HCT116 (cell line): ENCODE results near the gene PLXDC1. TPM values are rescaled to one million over a fixed set of nuclear protein-coding genes. Genes with fewer than 3 reads are reported as not detected.

Experiments used
- ATAC-seq: fragments of 200-7000 bp; cut with Tn5 transposase; 2 replicates; pipeline ENCODE4 v1.9.1; 2020; ENCODE audit warnings: mild to moderate bottlenecking, moderate library complexity
- BruUV-seq: library from RNA; stranded (reverse); fragments of 400-500 nt; replicated peaks from 2 replicates; lab custom pipeline; 2021; lab: Mats Ljungman, UMichigan
- CTCF ChIA-PET: fragments of 300-600 bp; sonication (Branson Sonifier 250); formaldehyde crosslinking; loops from one replicate; lab custom pipeline; 2021; ENCODE audit warnings: antibody characterized with exemption; lab: Charles Lee
- POLR2A ChIA-PET: fragments of 300-600, 350-600 bp; sonication (Branson Sonifier 250); formaldehyde crosslinking; loops from one replicate; lab custom pipeline; 2021; ENCODE audit warnings: antibody characterized with exemption; lab: Charles Lee
- RAD21 ChIA-PET, 2 experiments: fragments of 300-600 bp; sonication (Branson Sonifier 250); formaldehyde crosslinking; loops; one replicate each; lab custom pipeline; 2023; ENCODE audit warnings: low total read pairs in 2 of 2; ENCODE audit not compliant: uncharacterized antibody in 2 of 2, unreplicated experiment in 2 of 2, low non-redundant PET in 1 of 2; lab: Charles Lee
- DNase-seq: peaks from one replicate; pipeline ENCODE4 v3.0.0-alpha.2; 2010; ENCODE audit warnings: low read depth, low spot score
- H2AFZ ChIP-seq: fragments of 200-600 bp; shearing (Covaris generic), sonication (generic); 2 replicates; pipeline ENCODE4 v1.6.1; 2017; ENCODE audit warnings: low read depth, mixed run types, mixed read lengths, antibody characterized with exemption, low read length; ENCODE audit not compliant: poor library complexity, severe bottlenecking
- H3K27ac ChIP-seq: 2 replicates; pipeline ENCODE4 v1.5.1; 2012; ENCODE audit warnings: low read depth, low read length
- H3K27me3 ChIP-seq: fragments of 200-600 bp; sonication (generic); 2 replicates; pipeline ENCODE4 v1.6.1; 2016; ENCODE audit warnings: mixed run types, low read length, mixed read lengths; ENCODE audit not compliant: insufficient read depth
- H3K36me3 ChIP-seq, 2 experiments: fragments of 200-500 bp in 1 of 2; fragments of 200-600 bp in 1 of 2; sonication (Bioruptor generic) in 1 of 2; sonication (generic) in 1 of 2; 2 replicates each; pipeline versions ENCODE4 v1.5.1 to v1.6.1; 2014 to 2016; ENCODE audit warnings: low read length in 2 of 2, inconsistent platforms in 1 of 2, mixed read lengths in 1 of 2, mixed run types in 1 of 2; ENCODE audit not compliant: insufficient read depth in 2 of 2, control insufficient read depth in 1 of 2
- H3K4me1 ChIP-seq, 2 experiments: fragments of 200-600 bp in 1 of 2; sonication (generic) in 1 of 2; 2 replicates each; pipeline versions ENCODE4 v1.5.1 to v1.6.1; 2012 to 2017; ENCODE audit warnings: low read length in 2 of 2, inconsistent platforms in 1 of 2, mild to moderate bottlenecking in 1 of 2, mixed read lengths in 1 of 2, mixed run types in 1 of 2, moderate library complexity in 1 of 2; ENCODE audit not compliant: insufficient read depth in 2 of 2, control insufficient read depth in 1 of 2
- H3K4me2 ChIP-seq: fragments of 200-600 bp; sonication (generic); 2 replicates; pipeline ENCODE4 v1.6.1; 2017; ENCODE audit warnings: mixed run types, low read length, mixed read lengths
- H3K4me3 ChIP-seq, 2 experiments: fragments of 200-600 bp in 1 of 2; sonication (generic) in 1 of 2; replicated peaks in 1 of 2; 2 replicates each; pipeline ENCODE4 v1.5.1; 2011 to 2016; ENCODE audit warnings: low read length in 2 of 2, control low read depth in 1 of 2, low read depth in 1 of 2, mild to moderate bottlenecking in 1 of 2, mixed read lengths in 1 of 2, mixed run types in 1 of 2
- H3K79me2 ChIP-seq: fragments of 200-600 bp; sonication (generic); 2 replicates; pipeline ENCODE4 v1.6.1; 2017; ENCODE audit warnings: mild to moderate bottlenecking, mixed run types, low read length, moderate library complexity, mixed read lengths; ENCODE audit not compliant: insufficient read depth
- H3K9ac ChIP-seq: fragments of 200-600 bp; sonication (generic); 2 replicates; pipeline ENCODE4 v1.6.1; 2016; ENCODE audit warnings: low read length, mixed read lengths
- H3K9me2 ChIP-seq: fragments of 200-600 bp; sonication (generic), shearing (Covaris generic); 2 replicates; pipeline ENCODE4 v1.6.1; 2017; ENCODE audit warnings: mixed run types, mild to moderate bottlenecking, moderate library complexity; ENCODE audit not compliant: insufficient read depth
- H3K9me3 ChIP-seq, 2 experiments: fragments of 200-500 bp in 1 of 2; fragments of 200-600 bp in 1 of 2; sonication (Bioruptor generic) in 1 of 2; sonication (generic) in 1 of 2; 2 replicates each; pipeline ENCODE4 v1.6.1; 2014 to 2017; ENCODE audit warnings: low read length in 2 of 2, mixed read lengths in 2 of 2, inconsistent platforms in 1 of 2, low read depth in 1 of 2, mild to moderate bottlenecking in 1 of 2, mixed run types in 1 of 2, moderate library complexity in 1 of 2; ENCODE audit not compliant: control insufficient read depth in 1 of 2, insufficient read depth in 1 of 2
- H4K20me1 ChIP-seq: fragments of 200-600 bp; sonication (generic), shearing (Covaris generic); 2 replicates; pipeline ENCODE4 v1.6.1; 2017; ENCODE audit warnings: mixed run types, mild to moderate bottlenecking, moderate library complexity; ENCODE audit not compliant: insufficient read depth
- CEBPB ChIP-seq: IDR thresholded peaks from 2 replicates; pipeline ENCODE4 v1.6.1; 2012; ENCODE audit warnings: low read depth
- ELF1 ChIP-seq: IDR thresholded peaks from 2 replicates; pipeline ENCODE4 v1.6.1; 2012; ENCODE audit warnings: low read depth, borderline replicate concordance
- EZH2 ChIP-seq: fragments of 200-600 bp; sonication (generic); IDR thresholded peaks from 2 replicates; pipeline ENCODE4 v1.6.1; 2017; ENCODE audit warnings: antibody characterized with exemption, mixed run types
- TCF7L2 ChIP-seq: IDR thresholded peaks from 2 replicates; pipeline ENCODE4 v1.7.0; 2011; ENCODE audit warnings: borderline replicate concordance, inconsistent platforms; ENCODE audit not compliant: insufficient read depth, insufficient read length; ENCODE audit errors: extremely low read depth
- ZFX ChIP-seq: fragments of 450-650 bp; IDR thresholded peaks from 2 replicates; pipeline ENCODE4 v1.6.1; 2017
- intact Hi-C: fragments of 100-400 bp; cut with micrococcal nuclease; formaldehyde crosslinking; loops from 2 replicates; pipeline ENCODE4 v1.10.0; 2022
- total RNA-seq: library from RNA; stranded (reverse); gene quantifications from one replicate; pipeline ENCODE4 v1.2.1, GENCODE V29; 2021; ENCODE audit not compliant: unreplicated experiment
- TF ChIP-seq, protein P1 (sequence below): IDR thresholded peaks from 2 replicates; pipeline ENCODE4 v1.6.1; 2012
- TF ChIP-seq, protein P2 (sequence below), 3 experiments: fragments of 200-600 bp in 1 of 3; sonication (generic) in 1 of 3; IDR thresholded peaks in 2 of 3; conservative IDR thresholded peaks in 1 of 3; 2 replicates each; pipeline ENCODE4 v1.5.1; 2012 to 2017; ENCODE audit warnings: low read depth in 2 of 3, low read length in 2 of 3, antibody characterized with exemption in 1 of 3, borderline replicate concordance in 1 of 3, control low read depth in 1 of 3, mild to moderate bottlenecking in 1 of 3, mixed read lengths in 1 of 3, mixed run types in 1 of 3, moderate library complexity in 1 of 3; ENCODE audit not compliant: insufficient read depth in 1 of 3

The PLXDC1 gene
- total RNA-seq, 1 experiment from 2014 or later: 1.8 TPM

DNA sequence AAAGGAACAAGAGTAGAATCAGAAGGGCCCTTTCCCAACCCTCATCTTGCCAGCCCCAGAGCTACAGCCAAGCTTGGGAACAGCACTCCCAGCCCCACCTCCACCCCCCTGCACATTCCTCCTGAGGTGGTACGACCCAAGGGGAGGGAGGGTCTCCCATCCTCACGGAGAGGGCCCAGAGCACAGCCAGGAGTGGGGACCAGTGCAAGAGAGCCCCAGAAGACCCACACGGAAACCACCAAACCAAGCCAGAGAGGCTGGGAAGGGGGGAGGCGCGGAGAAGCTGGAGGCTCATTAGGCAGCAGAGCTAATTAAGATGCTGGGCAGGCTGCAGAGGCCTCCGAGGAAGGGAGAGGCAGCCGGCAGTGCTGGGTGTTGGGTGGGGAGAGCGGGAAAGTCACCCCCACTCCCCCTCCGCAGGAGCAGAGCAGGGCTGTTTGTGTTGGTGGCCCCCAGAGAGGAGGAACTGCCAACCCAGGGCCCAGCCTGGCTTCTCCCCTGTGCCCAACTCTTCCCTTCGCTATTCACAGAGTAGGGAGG, 43.6 kb upstream of the PLXDC1 start:
- Histone ChIP-seq H3K27me3 (no peaks in the 10 kb centered on the region), H3K9ac (no peak overlapping the region), H3K9me2 (no peaks in the 10 kb centered on the region), H3K27ac (no peak overlapping the region), H3K79me2 (peaks cover 13% of the 10 kb centered on the region), H3K9me3 (no peaks in the 10 kb centered on the region), H3K4me1 (peaks cover 19 to 35% of the 10 kb centered on the region in 2 experiments), H3K4me2 (no peak overlapping the region), H3K36me3 (peaks cover 4 to 5% of the 10 kb centered on the region in 2 experiments; a peak in 3 of 4 replicates), H3K4me3 (no peak overlapping the region), H2AFZ (no peak overlapping the region), H4K20me1 (no peaks in the 10 kb centered on the region)
- no TSS peak for BruUV-seq
- DNase-seq: no peak
- no peak for ATAC-seq
- ChIA-PET POLR2A (interaction anchor here (1.8 kb wide), 1 partner anchor 30 kb away, joined by 3 read pairs; no protein-coding TSS in a partner anchor), CTCF (interaction anchor here (1.3 to 1.7 kb wide), 3 partner anchors 20 to 41 kb away, joined by 4 to 6 read pairs (median 6); no protein-coding TSS in a partner anchor), RAD21 (no interaction called here)
- TF ChIP-seq, protein P1, sequence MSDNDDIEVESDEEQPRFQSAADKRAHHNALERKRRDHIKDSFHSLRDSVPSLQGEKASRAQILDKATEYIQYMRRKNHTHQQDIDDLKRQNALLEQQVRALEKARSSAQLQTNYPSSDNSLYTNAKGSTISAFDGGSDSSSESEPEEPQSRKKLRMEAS: no peak
- TF ChIP-seq ZFX (no peak), TCF7L2 (no peak), CEBPB (no peak), EZH2 (no peak), ELF1 (no peak)
- intact Hi-C loops: no loop called here

DNA sequence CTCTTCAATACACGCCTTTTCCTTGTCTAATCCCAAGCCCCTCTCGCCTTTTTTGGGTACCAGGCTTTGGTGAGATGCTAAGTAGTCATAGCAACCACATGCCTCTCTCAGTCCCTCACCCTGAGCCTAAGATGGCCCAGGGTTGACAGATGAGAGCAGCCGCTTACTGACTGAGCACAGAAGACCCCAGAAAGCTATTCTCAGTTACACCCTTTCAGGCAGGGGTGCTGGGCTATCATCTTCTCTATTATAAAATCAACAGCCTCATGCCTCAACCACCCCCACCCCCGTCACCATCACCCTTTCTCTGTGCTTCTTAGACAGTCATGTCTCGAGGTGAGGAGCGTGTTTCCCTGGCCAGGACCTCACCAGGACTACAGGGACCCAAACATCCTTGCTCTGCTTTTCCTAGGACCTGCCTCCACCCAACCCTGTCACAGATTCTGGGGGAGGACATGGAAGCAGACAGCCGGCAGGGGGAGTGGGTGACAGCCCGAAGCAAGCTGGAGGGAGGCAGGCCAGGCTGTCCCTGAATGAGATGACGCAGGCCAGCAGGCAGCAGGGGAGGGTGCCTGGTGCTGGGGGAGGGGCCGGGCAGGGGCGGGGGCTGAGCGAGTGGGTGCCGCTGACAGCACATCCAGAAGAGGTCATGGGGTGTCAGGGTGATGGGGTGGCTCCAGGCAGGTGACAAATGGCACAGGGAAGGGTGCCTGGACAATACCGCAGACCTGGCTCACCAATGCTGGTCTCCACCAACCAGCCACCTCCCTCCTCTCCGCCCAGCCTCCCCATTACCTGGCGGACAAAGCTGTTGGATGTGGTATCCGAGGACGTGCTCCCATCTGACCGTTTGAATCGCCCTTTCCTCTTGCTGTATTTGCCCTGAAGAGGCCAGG, 42.9 kb upstream of the PLXDC1 start:
- H3K27ac ChIP-seq: no peak overlapping the region
- RAD21 ChIA-PET: no interaction called here
- H2AFZ ChIP-seq: no peak overlapping the region
- peaks cover 19 to 32% of the 10 kb centered on the region in 2 experiments for H3K4me1 ChIP-seq
- no peaks in the 10 kb centered on the region for H4K20me1 ChIP-seq
- ATAC-seq: no peak
- H3K4me2 ChIP-seq: no peak overlapping the region
- intact Hi-C loops: no loop called here
- peaks cover 4 to 5% of the 10 kb centered on the region in 2 experiments; a peak in 3 of 4 replicates for H3K36me3 ChIP-seq
- H3K4me3 ChIP-seq: no peak overlapping the region
- CTCF ChIA-PET: interaction anchor here (0.8 to 1.7 kb wide), 3 partner anchors 20 to 30 kb away, joined by 3 to 6 read pairs (median 6); no protein-coding TSS in a partner anchor
- H3K9ac ChIP-seq: no peak overlapping the region
- TF ChIP-seq, protein P2, sequence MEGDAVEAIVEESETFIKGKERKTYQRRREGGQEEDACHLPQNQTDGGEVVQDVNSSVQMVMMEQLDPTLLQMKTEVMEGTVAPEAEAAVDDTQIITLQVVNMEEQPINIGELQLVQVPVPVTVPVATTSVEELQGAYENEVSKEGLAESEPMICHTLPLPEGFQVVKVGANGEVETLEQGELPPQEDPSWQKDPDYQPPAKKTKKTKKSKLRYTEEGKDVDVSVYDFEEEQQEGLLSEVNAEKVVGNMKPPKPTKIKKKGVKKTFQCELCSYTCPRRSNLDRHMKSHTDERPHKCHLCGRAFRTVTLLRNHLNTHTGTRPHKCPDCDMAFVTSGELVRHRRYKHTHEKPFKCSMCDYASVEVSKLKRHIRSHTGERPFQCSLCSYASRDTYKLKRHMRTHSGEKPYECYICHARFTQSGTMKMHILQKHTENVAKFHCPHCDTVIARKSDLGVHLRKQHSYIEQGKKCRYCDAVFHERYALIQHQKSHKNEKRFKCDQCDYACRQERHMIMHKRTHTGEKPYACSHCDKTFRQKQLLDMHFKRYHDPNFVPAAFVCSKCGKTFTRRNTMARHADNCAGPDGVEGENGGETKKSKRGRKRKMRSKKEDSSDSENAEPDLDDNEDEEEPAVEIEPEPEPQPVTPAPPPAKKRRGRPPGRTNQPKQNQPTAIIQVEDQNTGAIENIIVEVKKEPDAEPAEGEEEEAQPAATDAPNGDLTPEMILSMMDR (IDR thresholded peaks at IDR 0.05 in 2 of 3, conservative IDR thresholded peaks at IDR 0.05 in 1 of 3; ENCODE audit: borderline replicate concordance in 1 of 3, insufficient read depth in 1 of 3, low read depth in 2 of 3, low read length in 2 of 3): 0 out of 6 replicates have a peak, but pooled peaks of 2 of the 3 experiments have one; percentile 5 to 15
- TF ChIP-seq, protein P1: no peak
- DNase-seq: no peak
- no peaks in the 10 kb centered on the region for H3K9me3 ChIP-seq
- H3K9me2 ChIP-seq: no peaks in the 10 kb centered on the region
- POLR2A ChIA-PET: interaction anchor here (1.8 kb wide), 1 partner anchor 29 kb away, joined by 3 read pairs; no protein-coding TSS in a partner anchor
- H3K27me3 ChIP-seq: no peaks in the 10 kb centered on the region
- BruUV-seq: no TSS peak
- H3K79me2 ChIP-seq: peaks cover 12% of the 10 kb centered on the region; the same call in 1 of the 2 replicates
